Activated CD8-positive, alpha-beta T cell treated with anti-CD3 and anti-CD28 coated beads, Interleukin-2, amount 10 ng/mL, durations not matched to agents 7 days and 5 days (primary cell): ENCODE data around the gene DNM2. TPM values are rescaled to one million over a fixed set of nuclear protein-coding genes. Genes with fewer than 3 reads are reported as not detected.

ENCODE experiments used
- ATAC-seq: fragments of 150-1000 bp; cut with Tn5 transposase; one replicate; pipeline ENCODE4 v1.10.0; 2021; ENCODE audit warnings: moderate library complexity
- CTCF ChIA-PET: fragments of 350-600 bp; sonication (Branson Sonifier 250); formaldehyde crosslinking; loops from one replicate; lab custom pipeline; 2021; ENCODE audit warnings: antibody characterized with exemption; lab: Charles Lee
- POLR2A ChIA-PET: fragments of 350-600 bp; sonication (Branson Sonifier 250); formaldehyde crosslinking; loops from one replicate; lab custom pipeline; 2021; ENCODE audit warnings: antibody characterized with exemption; lab: Charles Lee
- DNase-seq: peaks from one replicate; pipeline ENCODE4 v3.0.0-alpha.2; 2020
- H3K27ac Mint-ChIP-seq: one replicate; pipeline ENCODE4 v1.8.0; 2021; ENCODE audit warnings: mild to moderate bottlenecking, mixed read lengths
- H3K27me3 Mint-ChIP-seq: one replicate; pipeline ENCODE4 v1.8.0; 2021; ENCODE audit warnings: low read depth, mixed read lengths
- H3K36me3 Mint-ChIP-seq: one replicate; pipeline ENCODE4 v1.8.0; 2021; ENCODE audit warnings: low read depth, mixed read lengths
- H3K4me1 Mint-ChIP-seq: one replicate; pipeline ENCODE4 v1.8.0; 2021; ENCODE audit warnings: low read depth, mixed read lengths
- H3K4me3 Mint-ChIP-seq: one replicate; pipeline ENCODE4 v1.8.0; 2021; ENCODE audit warnings: mild to moderate bottlenecking, mixed read lengths
- H3K9me3 Mint-ChIP-seq: one replicate; pipeline ENCODE4 v1.8.0; 2022; ENCODE audit warnings: mixed read lengths; ENCODE audit not compliant: insufficient read depth
- total RNA-seq, 2 experiments: library from RNA; stranded (reverse); gene quantifications; one replicate each; pipeline ENCODE4 v1.2.3, GENCODE V29; 2021

DNM2 gene
- total RNA-seq, 2 experiments from 2014 or later, result 239 to 240 TPM

- H3K9me3 Mint-ChIP-seq, result no peaks in the 10 kb centered on the region
- no peak overlapping the region for H3K27ac Mint-ChIP-seq
- POLR2A ChIA-PET, result no interaction called here
- CTCF ChIA-PET, result interaction anchor here (1.3 kb wide), 1 partner anchor 19 kb away, joined by 5 read pairs; the partner anchor contains the start of gene QTRT1
- DNase-seq (no peak), ATAC-seq (no peak)
- no peaks in the 10 kb centered on the region for H3K4me1 Mint-ChIP-seq
- H3K4me3 Mint-ChIP-seq, result no peak overlapping the region
- no peaks in the 10 kb centered on the region for H3K27me3 Mint-ChIP-seq
- H3K36me3 Mint-ChIP-seq, result peaks cover 77% of the 10 kb centered on the region
These were observed 35.3 kb upstream of the DNM2 start for GRCh38 chr19:10682397-10683063.

- peaks cover 79% of the 10 kb centered on the region for H3K36me3 Mint-ChIP-seq
These were observed 34.8 kb upstream of the DNM2 start for GRCh38 chr19:10683064-10683426.

GRCh38 chr19:10683582-10683981 lies 34.3 kb upstream of the DNM2 start:
- no peaks in the 10 kb centered on the region for H3K9me3 Mint-ChIP-seq
- no peak overlapping the region for H3K27ac Mint-ChIP-seq
- no peak for ATAC-seq
- CTCF ChIA-PET, result no interaction called here
- no peaks in the 10 kb centered on the region for H3K4me1 Mint-ChIP-seq
- H3K36me3 Mint-ChIP-seq, result peaks cover 76% of the 10 kb centered on the region
- H3K4me3 Mint-ChIP-seq, result no peak overlapping the region
- no peak for DNase-seq
- POLR2A ChIA-PET, result no interaction called here
- H3K27me3 Mint-ChIP-seq, result no peaks in the 10 kb centered on the region

More at GRCh38 chr19:10683064-10683426, 34.8 kb upstream of the DNM2 start:
- ChIA-PET CTCF (no interaction called here), POLR2A (no interaction called here)
- H3K9me3 Mint-ChIP-seq, result no peaks in the 10 kb centered on the region
- no peaks in the 10 kb centered on the region for H3K4me1 Mint-ChIP-seq
- no peaks in the 10 kb centered on the region for H3K27me3 Mint-ChIP-seq
- ATAC-seq, result no peak
- no peak overlapping the region for H3K4me3 Mint-ChIP-seq
- no peak for DNase-seq
- H3K27ac Mint-ChIP-seq, result no peak overlapping the region

GRCh38 chr19:10685210-10685609 lies 32.7 kb upstream of the DNM2 start:
- Mint-ChIP-seq H3K27me3 (no peaks in the 10 kb centered on the region), H3K9me3 (no peaks in the 10 kb centered on the region), H3K36me3 (peaks cover 74% of the 10 kb centered on the region), H3K4me1 (no peaks in the 10 kb centered on the region), H3K27ac (no peak overlapping the region), H3K4me3 (no peak overlapping the region)
- ATAC-seq (no peak), DNase-seq (no peak)
- ChIA-PET CTCF (no interaction called here), POLR2A (no interaction called here)

- ChIA-PET CTCF (no interaction called here), POLR2A (interaction anchor here (1.2 kb wide), 1 partner anchor 9 kb away, joined by 3 read pairs; no protein-coding TSS in a partner anchor)
- no peak for ATAC-seq
- Mint-ChIP-seq H3K9me3 (no peaks in the 10 kb centered on the region), H3K27ac (no peak overlapping the region), H3K4me3 (no peak overlapping the region), H3K36me3 (peaks cover 73% of the 10 kb centered on the region), H3K27me3 (no peaks in the 10 kb centered on the region), H3K4me1 (no peaks in the 10 kb centered on the region)
- no peak for DNase-seq
These were observed 31.7 kb upstream of the DNM2 start for GRCh38 chr19:10686193-10686592.

- POLR2A ChIA-PET, result interaction anchor here (1.2 kb wide), 1 partner anchor 9 kb away, joined by 3 read pairs; no protein-coding TSS in a partner anchor
- H3K27me3 Mint-ChIP-seq, result no peaks in the 10 kb centered on the region
- H3K27ac Mint-ChIP-seq, result no peak overlapping the region
These were observed 31.0 kb upstream of the DNM2 start for GRCh38 chr19:10686661-10687517.

GRCh38 chr19:10687518-10688288 lies 30.2 kb upstream of the DNM2 start:
- ChIA-PET POLR2A (interaction anchor here (1.2 to 1.7 kb wide), 2 partner anchors 8 to 13 kb away, joined by 3 to 7 read pairs; partner anchors contain the start of gene QTRT1), CTCF (interaction anchor here (1.2 kb wide), 1 partner anchor 12 kb away, joined by 3 read pairs; no protein-coding TSS in a partner anchor)
- peaks cover 74% of the 10 kb centered on the region for H3K36me3 Mint-ChIP-seq
- no peak overlapping the region for H3K4me3 Mint-ChIP-seq
- no peak overlapping the region for H3K27ac Mint-ChIP-seq
- H3K27me3 Mint-ChIP-seq, result no peaks in the 10 kb centered on the region
- H3K9me3 Mint-ChIP-seq, result no peaks in the 10 kb centered on the region
- H3K4me1 Mint-ChIP-seq, result no peaks in the 10 kb centered on the region
- DNase-seq (no peak), ATAC-seq (no peak)

More at GRCh38 chr19:10686661-10687517, 31.0 kb upstream of the DNM2 start:
- H3K36me3 Mint-ChIP-seq, result peaks cover 73% of the 10 kb centered on the region
- no peak overlapping the region for H3K4me3 Mint-ChIP-seq
- no peaks in the 10 kb centered on the region for H3K9me3 Mint-ChIP-seq
- DNase-seq, result no peak
- CTCF ChIA-PET, result no interaction called here
- ATAC-seq, result no peak
- no peaks in the 10 kb centered on the region for H3K4me1 Mint-ChIP-seq

- no peak for ATAC-seq
- Mint-ChIP-seq H3K36me3 (peaks cover 70% of the 10 kb centered on the region), H3K4me3 (no peak overlapping the region), H3K27ac (no peak overlapping the region), H3K4me1 (no peaks in the 10 kb centered on the region), H3K27me3 (no peaks in the 10 kb centered on the region), H3K9me3 (no peaks in the 10 kb centered on the region)
- POLR2A ChIA-PET, result interaction anchor here (1.7 kb wide), 1 partner anchor 12 kb away, joined by 7 read pairs; the partner anchor contains the start of gene QTRT1
- DNase-seq, result no peak
- CTCF ChIA-PET, result interaction anchor here (1.2 kb wide), 1 partner anchor 11 kb away, joined by 3 read pairs; no protein-coding TSS in a partner anchor
These were observed 29.2 kb upstream of the DNM2 start for GRCh38 chr19:10688545-10689280.

- DNase-seq (no peak), ATAC-seq (no peak)
- H3K27me3 Mint-ChIP-seq, result no peaks in the 10 kb centered on the region
- peaks cover 9% of the 10 kb centered on the region for H3K4me1 Mint-ChIP-seq
- ChIA-PET CTCF (interaction anchor here (2.6 kb wide), 1 partner anchor 9 kb away, joined by 12 read pairs; no protein-coding TSS in a partner anchor), POLR2A (no interaction called here)
- peaks cover 56% of the 10 kb centered on the region for H3K36me3 Mint-ChIP-seq
- no peak overlapping the region for H3K27ac Mint-ChIP-seq
- H3K4me3 Mint-ChIP-seq, result no peak overlapping the region
- no peaks in the 10 kb centered on the region for H3K9me3 Mint-ChIP-seq
These were observed 27.5 kb upstream of the DNM2 start for GRCh38 chr19:10690341-10690781.

GRCh38 chr19:10691178-10691881 lies 26.5 kb upstream of the DNM2 start:
- Mint-ChIP-seq H3K4me3 (no peak overlapping the region), H3K27me3 (no peaks in the 10 kb centered on the region), H3K4me1 (peaks cover 17% of the 10 kb centered on the region), H3K9me3 (no peaks in the 10 kb centered on the region), H3K27ac (no peak overlapping the region), H3K36me3 (peaks cover 51% of the 10 kb centered on the region)
- ATAC-seq, result no peak
- CTCF ChIA-PET, result interaction anchor here (2.6 kb wide), 1 partner anchor 8 kb away, joined by 12 read pairs; no protein-coding TSS in a partner anchor
- DNase-seq, result no peak
- POLR2A ChIA-PET, result interaction anchor here (0.8 kb wide), 1 partner anchor 30 kb away, joined by 3 read pairs; no protein-coding TSS in a partner anchor
